ENCODE results near the gene SLC8A2. TPM values are rescaled to one million over a fixed set of nuclear protein-coding genes. Genes with fewer than 3 reads are reported as not detected.

The SLC8A2 gene
- total and polyA plus RNA-seq, 2 of the 8 experiments (the other 6 are each of a cell fraction or from before 2014, with no cell fraction given), result 7.3 to 12.4 TPM

DNA sequence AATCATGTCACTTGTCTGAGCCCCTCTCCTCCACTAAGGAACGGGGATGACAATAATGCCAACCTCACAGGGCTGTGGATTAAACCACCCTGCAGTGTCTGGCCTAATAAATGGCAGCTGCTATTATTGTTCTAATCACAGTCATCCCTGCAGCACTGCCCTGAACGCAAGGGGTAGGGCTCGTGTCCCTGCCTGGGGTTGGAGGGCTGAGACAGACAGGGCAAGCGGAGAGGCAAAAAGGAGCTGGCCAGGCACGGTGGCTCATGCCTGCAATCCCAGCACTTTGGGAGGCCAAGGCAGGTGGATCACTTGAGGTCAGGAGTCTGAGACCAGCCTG is 22.5 kb upstream of the SLC8A2 start:
- no peak overlapping the region for H3K27ac ChIP-seq (ENCODE audit: low read depth, low read length)
- no peaks in the 10 kb centered on the region for H3K9me3 ChIP-seq (ENCODE audit: insufficient read depth in 2 of 2, low read depth in 1 of 2, low read length in 1 of 2)
- no peak overlapping the region for H3K56ac ChIP-seq (replicated peaks; ENCODE audit: insufficient read length, low read depth, low read length)
- peaks cover 3 to 6% (median 5%) of the 10 kb centered on the region in 4 experiments; a peak in 4 of 8 replicates for H3K36me3 ChIP-seq (ENCODE audit: control insufficient read depth in 2 of 4, insufficient read depth in 4 of 4, low read length in 3 of 4)
- H2AFZ ChIP-seq (ENCODE audit: low read length), result no peak overlapping the region
- H2BK20ac ChIP-seq (ENCODE audit: low read length), result no peak overlapping the region
- peaks cover 6% of the 10 kb centered on the region; the same call in 1 of the 2 replicates for H3K23me2 ChIP-seq (ENCODE audit: low read depth, low read length)
- FAIRE-seq (no peak), DNase-seq (ENCODE audit: low read depth in 1 of 2, low spot score in 2 of 2) (no peak)
- H2AK5ac ChIP-seq (ENCODE audit: low read depth, low read length), result no peak overlapping the region
- H4K91ac ChIP-seq (replicated peaks; ENCODE audit: insufficient read length, low read length), result no peak overlapping the region
- no peak overlapping the region for H3K14ac ChIP-seq (ENCODE audit: insufficient read length)
- ChIA-PET POLR2A (ENCODE audit: partially characterized antibody) (interaction anchor here (1.1 to 7.6 kb wide), 2 partner anchors 8 to 9 kb away, joined by 4 to 55 read pairs; partner anchors contain the start of gene KPTN), CTCF (ENCODE audit: partially characterized antibody) (interaction anchor here (0.6 to 4.7 kb wide), 11 partner anchors 9 to 219 kb away, joined by 3 to 32 read pairs (median 3); partner anchors contain the start of genes EHD2 and KPTN)
- H4K5ac ChIP-seq (ENCODE audit: insufficient read length, low read depth, low read length), result no peak overlapping the region
- no peaks in the 10 kb centered on the region for H3K79me2 ChIP-seq (ENCODE audit: control insufficient read depth in 1 of 2, insufficient read depth in 2 of 2, low read length in 2 of 2)
- H2BK120ac ChIP-seq (replicated peaks; ENCODE audit: low read depth, low read length), result no peak overlapping the region
- no peak overlapping the region for H4K8ac ChIP-seq (ENCODE audit: extremely low read depth, insufficient read depth, low read length)
- no peak overlapping the region for H3K9ac ChIP-seq (replicated peaks in 1 of 4; ENCODE audit: extremely low read depth in 1 of 4, low read depth in 3 of 4, low read length in 3 of 4)
- H3K4me3 ChIP-seq (ENCODE audit: extremely low read depth in 1 of 4, insufficient read depth in 2 of 4, low read depth in 3 of 4, low read length in 4 of 4), result no peak overlapping the region
- no peaks in the 10 kb centered on the region for H3K27me3 ChIP-seq (replicated peaks in 1 of 4; ENCODE audit: control insufficient read depth in 3 of 4, extremely low read depth in 1 of 4, insufficient read depth in 3 of 4, low read length in 3 of 4)
- no peak overlapping the region for H2BK5ac ChIP-seq (ENCODE audit: low read depth, low read length)
- no peak overlapping the region for H2BK15ac ChIP-seq (ENCODE audit: low read length)
- 90% methylated on average over 5 of the region's 5 CpGs; no CpG with 5 or more reads in 1 of the 2 experiments for WGBS, 2 experiments (ENCODE audit: extremely low coverage in 1 of 2, insufficient coverage in 1 of 2, insufficient read length in 1 of 2, insufficient replicate concordance in 2 of 2, low coverage in 1 of 2, low lambda C conversion rate in 2 of 2, missing lambda C conversion rate in 1 of 2)
- H4K20me1 ChIP-seq (replicated peaks in 1 of 2; ENCODE audit: control insufficient read depth in 1 of 2, insufficient read depth in 2 of 2, low read length in 2 of 2), result peaks cover 2 to 12% of the 10 kb centered on the region in 2 experiments
- no peaks in the 10 kb centered on the region; the same call in 1 of the 2 replicates for H3K79me1 ChIP-seq (ENCODE audit: low read depth, low read length)
- no peak overlapping the region for H3K23ac ChIP-seq (ENCODE audit: insufficient read length)
- no peak overlapping the region for H3K4ac ChIP-seq (replicated peaks; ENCODE audit: insufficient read length, low read depth, low read length)
- no peak overlapping the region for H3K18ac ChIP-seq (ENCODE audit: extremely low read depth, low read length)
- H3K4me1 ChIP-seq (replicated peaks in 1 of 4; ENCODE audit: control insufficient read depth in 3 of 4, insufficient read depth in 4 of 4, low read length in 3 of 4), result peaks cover 0 to 4% (median 1%) of the 10 kb centered on the region in 4 experiments; a peak in 2 of 7 replicates
- H3K4me2 ChIP-seq (ENCODE audit: insufficient read depth in 1 of 2, low read depth in 2 of 2, low read length in 2 of 2), result no peak overlapping the region
- H2BK12ac ChIP-seq (ENCODE audit: low read depth, low read length), result no peak overlapping the region
- TF ChIP-seq BACH1 (IDR thresholded peaks at IDR 0.05; ENCODE audit: low read length) (no peak), PHF8 (conservative IDR thresholded peaks at IDR 0.05; ENCODE audit: low read depth, low read length) (no peak), NANOG (IDR thresholded peaks at IDR 0.05; ENCODE audit: insufficient read depth, low read depth, low read length, poor library complexity, severe bottlenecking) (no peak), SAP30 (IDR thresholded peaks at IDR 0.05; ENCODE audit: insufficient read depth, insufficient replicate concordance, low read length) (no peak), JUND (IDR thresholded peaks at IDR 0.05; ENCODE audit: low read length) (no peak), SUZ12 (IDR thresholded peaks at IDR 0.05; ENCODE audit: low read length) (no peak), SP1 (IDR thresholded peaks at IDR 0.05; ENCODE audit: low read depth, low read length) (no peak), TAF7 (optimal IDR thresholded peaks at IDR 0.05; ENCODE audit: borderline replicate concordance, low read depth, low read length) (no peak), ZNF274 (IDR thresholded peaks at IDR 0.05; ENCODE audit: borderline replicate concordance, extremely low read depth, low read length) (no peak), SIN3A (conservative IDR thresholded peaks at IDR 0.05 in 1 of 2, IDR thresholded peaks at IDR 0.05 in 1 of 2; ENCODE audit: low read depth in 1 of 2, low read length in 2 of 2) (no peak), BCL11A (IDR thresholded peaks at IDR 0.05; ENCODE audit: low read depth in 2 of 2, low read length in 2 of 2) (no peak), TBP (IDR thresholded peaks at IDR 0.05; ENCODE audit: low read depth, low read length) (no peak), SIX5 (IDR thresholded peaks at IDR 0.05; ENCODE audit: low read depth, low read length) (no peak), MAFK (IDR thresholded peaks at IDR 0.05; ENCODE audit: low read depth, low read length) (no peak), SRF (IDR thresholded peaks at IDR 0.05; ENCODE audit: low read depth, low read length) (no peak)
